GM12878 (cell line): ENCODE results near the gene DNAH11. TPM values are rescaled to one million over a fixed set of nuclear protein-coding genes. Genes with fewer than 3 reads are reported as not detected.

ENCODE experiments used
- ATAC-seq: fragments of 200-7000 bp; cut with Tn5 transposase; 3 replicates; pipeline ENCODE4 v1.9.1; 2020; ENCODE audit warnings: mild to moderate bottlenecking, moderate library complexity
- BruUV-seq: library from RNA; stranded (reverse); fragments of 400-500 nt; replicated peaks from 2 replicates; lab custom pipeline; 2021; lab: Mats Ljungman, UMichigan
- CTCF ChIA-PET: fragments of 300-600 bp; sonication (Branson Sonifier 250); formaldehyde crosslinking; extraction: SDS; loops from one replicate; lab custom pipeline; 2021; ENCODE audit warnings: inconsistent platforms; lab: Yijun Ruan, JAX
- POLR2A ChIA-PET: fragments of 350-600 bp; formaldehyde crosslinking; extraction: SDS; loops from one replicate; lab custom pipeline; 2021; ENCODE audit warnings: inconsistent platforms; lab: Charles Lee
- RAD21 ChIA-PET: fragments of 300-600 bp; sonication (Branson Sonifier 250); formaldehyde crosslinking; loops from one replicate; lab custom pipeline; 2023; ENCODE audit warnings: antibody characterized with exemption; ENCODE audit not compliant: unreplicated experiment; lab: Charles Lee
- SMC1A ChIA-PET: fragments of 300-600 bp; sonication (Branson Sonifier 250); formaldehyde crosslinking; loops from one replicate; lab custom pipeline; 2023; ENCODE audit not compliant: unreplicated experiment, uncharacterized antibody; lab: Charles Lee
- DNase-seq: peaks from one replicate; pipeline ENCODE4 v3.0.0-alpha.2; 2011; ENCODE audit warnings: low read depth, low spot score
- FAIRE-seq: peaks from 3 replicates; lab custom pipeline; 2011; peaks lifted over from hg19 to GRCh38; lab: Jason Lieb, UNC
- H2AFZ ChIP-seq: 2 replicates; pipeline ENCODE4 v1.6.0; 2011; ENCODE audit warnings: low read depth, low read length, control low read depth; ENCODE audit not compliant: control insufficient read depth
- H3K27ac ChIP-seq: 2 replicates; pipeline ENCODE4 v1.5.1; 2011; ENCODE audit warnings: control low read depth; ENCODE audit not compliant: control insufficient read depth, insufficient read depth
- H3K27me3 ChIP-seq, 2 experiments: replicated peaks in 1 of 2; 2 replicates each; pipeline versions ENCODE4 v1.6.0 to v1.6.1; 2011; ENCODE audit warnings: low read length in 1 of 2; ENCODE audit not compliant: control insufficient read depth in 2 of 2, insufficient read depth in 2 of 2
- H3K36me3 ChIP-seq, 2 experiments: 2 replicates each; pipeline ENCODE4 v1.5.1; 2011; ENCODE audit warnings: low read length in 1 of 2; ENCODE audit not compliant: control insufficient read depth in 2 of 2, insufficient read depth in 2 of 2
- H3K4me1 ChIP-seq: 2 replicates; pipeline ENCODE4 v1.6.1; 2011; ENCODE audit warnings: mild to moderate bottlenecking, low read length, moderate library complexity, mixed read lengths; ENCODE audit not compliant: control insufficient read depth, insufficient read depth
- H3K4me2 ChIP-seq: 2 replicates; pipeline ENCODE4 v1.6.0; 2011; ENCODE audit warnings: control low read depth; ENCODE audit not compliant: control insufficient read depth, insufficient read depth
- H3K4me3 ChIP-seq: fragments of 200-600 bp; sonication (generic); 2 replicates; pipeline ENCODE4 v1.5.1; 2016
- H3K79me2 ChIP-seq: 2 replicates; pipeline ENCODE4 v1.6.0; 2011; ENCODE audit warnings: low read length; ENCODE audit not compliant: control insufficient read depth, insufficient read depth
- H3K9ac ChIP-seq: 2 replicates; pipeline ENCODE4 v1.8.0; 2011; ENCODE audit warnings: low read length, control low read depth, mixed read lengths; ENCODE audit not compliant: control insufficient read depth, insufficient read depth
- H3K9me3 ChIP-seq: replicated peaks from 3 replicates; pipeline ENCODE4 v1.5.1; 2011; ENCODE audit warnings: mild to moderate bottlenecking, low read length; ENCODE audit not compliant: control insufficient read depth, insufficient read depth
- H4K20me1 ChIP-seq: 2 replicates; pipeline ENCODE4 v1.6.0; 2011; ENCODE audit not compliant: control insufficient read depth, insufficient read depth
- EGR1 ChIP-seq, 2 experiments: IDR thresholded peaks; 1 replicate in 1 of 2; 2 replicates in 1 of 2; pipeline ENCODE4 v1.6.1; 2011 to 2012; ENCODE audit warnings: low read depth in 2 of 2, low read length in 2 of 2, borderline replicate concordance in 1 of 2, mild to moderate bottlenecking in 1 of 2, moderate library complexity in 1 of 2
- EP300 ChIP-seq, 2 experiments: fragments of 150-350 bp in 1 of 2; IDR thresholded peaks; 2 replicates each; pipeline ENCODE4 v1.6.1; 2011 to 2012; ENCODE audit warnings: low read depth in 2 of 2, low read length in 2 of 2, borderline replicate concordance in 1 of 2, improper control_type of control experiment in 1 of 2, inconsistent platforms in 1 of 2; ENCODE audit not compliant: control insufficient read depth in 1 of 2
- GATAD2B ChIP-seq: fragments of 450-650 bp; conservative IDR thresholded peaks from 2 replicates; pipeline ENCODE4 v1.6.1; 2017; ENCODE audit warnings: low read depth, mild to moderate bottlenecking, moderate library complexity
- PAX8 ChIP-seq: fragments of 450-650 bp; IDR thresholded peaks from 2 replicates; pipeline ENCODE4 v1.6.1; 2017; ENCODE audit warnings: mild to moderate bottlenecking, moderate library complexity
- RBBP5 ChIP-seq: fragments of 200-600 bp; sonication (generic); conservative IDR thresholded peaks from 2 replicates; pipeline ENCODE4 v1.6.1; 2016
- SREBF1 ChIP-seq: IDR thresholded peaks from 2 replicates; pipeline ENCODE4 v1.6.1; 2012; ENCODE audit warnings: mild to moderate bottlenecking, low read length
- ZBED1 ChIP-seq: IDR thresholded peaks from 2 replicates; pipeline ENCODE4 v1.6.1; 2016; ENCODE audit warnings: borderline replicate concordance
- WGBS: methylation state at CpG from one replicate; pipeline ENCODE4 v1.1.6; 2016; ENCODE audit warnings: low lambda C conversion rate; ENCODE audit not compliant: insufficient replicate concordance, insufficient coverage; ENCODE audit errors: missing lambda C conversion rate; 5-methylcytosine and 5-hydroxymethylcytosine counted together
- in situ Hi-C: fragments of 300-500 bp; cut with MboI; formaldehyde crosslinking; loops from 9 replicates; pipeline ENCODE4 v1.14.3; 2018; ENCODE audit warnings: mixed read lengths
- intact Hi-C: fragments of 100-400 bp; cut with micrococcal nuclease; formaldehyde crosslinking; loops from one replicate; pipeline ENCODE4 v1.14.2; 2022; ENCODE audit not compliant: unreplicated experiment
- polyA plus RNA-seq, 11 experiments: library from polyadenylated mRNA; depleted of rRNA in 4 of 11; unstranded in 6 of 11; stranded (reverse) in 5 of 11; fragments of >200 nt; fragmentation: Nextera tagmentation in 4 of 11; fragmentation: Illumina TruSeq in 1 of 11; extraction: Ambion mirVana in 4 of 11; extraction: Trizol in 1 of 11; gene quantifications; 1 replicate in 1 of 11; 2 replicates in 10 of 11; pipeline versions ENCODE4 v1.2.1 to v1.2.3, GENCODE V29; 2011 to 2016; ENCODE audit warnings: inconsistent platforms in 2 of 11, missing spikeins in 2 of 11, low read depth in 1 of 11
- total RNA-seq, 4 experiments: library from RNA; depleted of rRNA in 3 of 4; stranded (reverse); fragments of >200 nt in 3 of 4; fragmentation: Illumina TruSeq in 1 of 4; extraction: Trizol in 1 of 4; gene quantifications; 2 replicates each; pipeline versions ENCODE4 v1.2.1 to v1.2.3, GENCODE V29; 2013 to 2021
- TF ChIP-seq, protein P1 (sequence below): fragments of 150-350 bp; IDR thresholded peaks from 2 replicates; pipeline ENCODE4 v1.6.1; 2016; ENCODE audit warnings: low read depth, low read length
- TF ChIP-seq, protein P2 (sequence below): fragments of 450-650 bp; IDR thresholded peaks from 2 replicates; pipeline ENCODE4 v1.6.1; 2018; ENCODE audit warnings: borderline replicate concordance, mild to moderate bottlenecking; ENCODE audit not compliant: partially characterized antibody

DNAH11 gene
- total and polyA plus RNA-seq, 10 of the 15 experiments (the other 5 are each of a cell fraction or from before 2014, with no cell fraction given): 0.03 to 0.56 (median 0.10) TPM

DNA sequence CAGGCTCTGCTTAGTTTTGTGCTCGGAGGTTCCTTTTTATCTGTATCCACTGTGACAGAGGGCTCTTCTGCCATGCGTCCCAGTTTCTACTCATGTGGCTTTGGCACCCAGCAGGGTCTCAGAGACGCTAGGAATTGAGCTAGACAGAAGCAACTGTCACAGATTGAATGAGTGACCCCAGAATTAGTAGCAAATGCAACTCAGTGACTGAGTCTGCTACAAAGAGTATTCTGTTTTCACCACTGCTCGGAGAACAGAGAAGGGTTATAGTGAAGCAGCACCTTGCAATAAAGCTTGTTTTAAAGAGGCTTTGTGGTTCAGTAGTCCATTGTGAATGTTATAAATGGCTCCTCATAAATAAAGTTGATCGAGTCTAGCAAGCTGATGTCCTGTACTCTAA is 113.2 kb downstream of the DNAH11 start:
- Histone ChIP-seq H3K36me3 (no peaks in the 10 kb centered on the region), H3K4me1 (no peaks in the 10 kb centered on the region), H3K9me3 (no peaks in the 10 kb centered on the region), H3K79me2 (no peaks in the 10 kb centered on the region), H3K27ac (no peak overlapping the region), H2AFZ (no peak overlapping the region), H3K4me2 (no peak overlapping the region), H3K27me3 (no peaks in the 10 kb centered on the region; a peak in 1 of 4 replicates), H4K20me1 (no peaks in the 10 kb centered on the region), H3K9ac (no peak overlapping the region), H3K4me3 (no peak overlapping the region)
- POLR2A ChIA-PET: no interaction called here
- BruUV-seq: no TSS peak
- in situ Hi-C loops: no loop called here
- WGBS: 26% methylated on average over 5 of the region's 5 CpGs
- no peak for FAIRE-seq
- intact Hi-C loops: no loop called here
- CTCF ChIA-PET: no interaction called here
- SMC1A ChIA-PET: no interaction called here
- TF ChIP-seq, protein P1, sequence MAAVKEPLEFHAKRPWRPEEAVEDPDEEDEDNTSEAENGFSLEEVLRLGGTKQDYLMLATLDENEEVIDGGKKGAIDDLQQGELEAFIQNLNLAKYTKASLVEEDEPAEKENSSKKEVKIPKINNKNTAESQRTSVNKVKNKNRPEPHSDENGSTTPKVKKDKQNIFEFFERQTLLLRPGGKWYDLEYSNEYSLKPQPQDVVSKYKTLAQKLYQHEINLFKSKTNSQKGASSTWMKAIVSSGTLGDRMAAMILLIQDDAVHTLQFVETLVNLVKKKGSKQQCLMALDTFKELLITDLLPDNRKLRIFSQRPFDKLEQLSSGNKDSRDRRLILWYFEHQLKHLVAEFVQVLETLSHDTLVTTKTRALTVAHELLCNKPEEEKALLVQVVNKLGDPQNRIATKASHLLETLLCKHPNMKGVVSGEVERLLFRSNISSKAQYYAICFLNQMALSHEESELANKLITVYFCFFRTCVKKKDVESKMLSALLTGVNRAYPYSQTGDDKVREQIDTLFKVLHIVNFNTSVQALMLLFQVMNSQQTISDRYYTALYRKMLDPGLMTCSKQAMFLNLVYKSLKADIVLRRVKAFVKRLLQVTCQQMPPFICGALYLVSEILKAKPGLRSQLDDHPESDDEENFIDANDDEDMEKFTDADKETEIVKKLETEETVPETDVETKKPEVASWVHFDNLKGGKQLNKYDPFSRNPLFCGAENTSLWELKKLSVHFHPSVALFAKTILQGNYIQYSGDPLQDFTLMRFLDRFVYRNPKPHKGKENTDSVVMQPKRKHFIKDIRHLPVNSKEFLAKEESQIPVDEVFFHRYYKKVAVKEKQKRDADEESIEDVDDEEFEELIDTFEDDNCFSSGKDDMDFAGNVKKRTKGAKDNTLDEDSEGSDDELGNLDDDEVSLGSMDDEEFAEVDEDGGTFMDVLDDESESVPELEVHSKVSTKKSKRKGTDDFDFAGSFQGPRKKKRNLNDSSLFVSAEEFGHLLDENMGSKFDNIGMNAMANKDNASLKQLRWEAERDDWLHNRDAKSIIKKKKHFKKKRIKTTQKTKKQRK: no peak
- TF ChIP-seq EP300 (IDR thresholded peaks at IDR 0.05; ENCODE audit: borderline replicate concordance in 1 of 2, control insufficient read depth in 1 of 2, low read depth in 2 of 2, low read length in 2 of 2) (no peak), EGR1 (IDR thresholded peaks at IDR 0.05; ENCODE audit: borderline replicate concordance in 1 of 2, low read depth in 2 of 2, low read length in 2 of 2) (no peak), RBBP5 (no peak), PAX8 (no peak), ZBED1 (no peak), GATAD2B (no peak), SREBF1 (no peak)
- TF ChIP-seq, protein P2, sequence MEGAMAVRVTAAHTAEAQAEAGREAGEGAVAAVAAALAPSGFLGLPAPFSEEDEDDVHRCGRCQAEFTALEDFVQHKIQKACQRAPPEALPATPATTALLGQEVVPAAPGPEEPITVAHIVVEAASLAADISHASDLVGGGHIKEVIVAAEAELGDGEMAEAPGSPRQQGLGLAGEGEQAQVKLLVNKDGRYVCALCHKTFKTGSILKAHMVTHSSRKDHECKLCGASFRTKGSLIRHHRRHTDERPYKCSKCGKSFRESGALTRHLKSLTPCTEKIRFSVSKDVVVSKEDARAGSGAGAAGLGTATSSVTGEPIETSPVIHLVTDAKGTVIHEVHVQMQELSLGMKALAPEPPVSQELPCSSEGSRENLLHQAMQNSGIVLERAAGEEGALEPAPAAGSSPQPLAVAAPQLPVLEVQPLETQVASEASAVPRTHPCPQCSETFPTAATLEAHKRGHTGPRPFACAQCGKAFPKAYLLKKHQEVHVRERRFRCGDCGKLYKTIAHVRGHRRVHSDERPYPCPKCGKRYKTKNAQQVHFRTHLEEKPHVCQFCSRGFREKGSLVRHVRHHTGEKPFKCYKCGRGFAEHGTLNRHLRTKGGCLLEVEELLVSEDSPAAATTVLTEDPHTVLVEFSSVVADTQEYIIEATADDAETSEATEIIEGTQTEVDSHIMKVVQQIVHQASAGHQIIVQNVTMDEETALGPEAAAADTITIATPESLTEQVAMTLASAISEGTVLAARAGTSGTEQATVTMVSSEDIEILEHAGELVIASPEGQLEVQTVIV: no peak
- RAD21 ChIA-PET: no interaction called here
- DNase-seq: no peak
- no peak for ATAC-seq
